GM23338 (cell line): ENCODE data around the gene BTBD9. TPM values are rescaled to one million over a fixed set of nuclear protein-coding genes. Genes with fewer than 3 reads are reported as not detected.

Source experiments
- ATAC-seq: fragments of 200-7000 bp; cut with Tn5 transposase; 3 replicates; pipeline ENCODE4 v1.9.1; 2020
- DNase-seq: peaks from one replicate; pipeline ENCODE4 v3.0.0-alpha.2; 2015; ENCODE audit warnings: low spot score
- H2AFZ ChIP-seq: fragments of 200-600 bp; sonication (generic); 2 replicates; pipeline ENCODE4 v1.8.0; 2016; ENCODE audit warnings: antibody characterized with exemption, mild to moderate bottlenecking, moderate library complexity
- H3F3A ChIP-seq: fragments of 200-600 bp; sonication (generic); replicated peaks from 2 replicates; pipeline ENCODE4 v1.8.0; 2017; ENCODE audit warnings: antibody characterized with exemption, mixed run types, low read depth
- H3K27ac ChIP-seq: fragments of 200-600 bp; sonication (generic); 2 replicates; pipeline ENCODE4 v1.6.1; 2016; ENCODE audit warnings: low read depth
- H3K27me3 ChIP-seq: fragments of 200-600 bp; sonication (generic); 2 replicates; pipeline ENCODE4 v1.8.0; 2016; ENCODE audit warnings: mild to moderate bottlenecking, mixed run types, moderate library complexity; ENCODE audit not compliant: insufficient read depth
- H3K36me3 ChIP-seq: fragments of 200-600 bp; sonication (generic); 2 replicates; pipeline ENCODE4 v1.8.0; 2016; ENCODE audit warnings: mild to moderate bottlenecking; ENCODE audit not compliant: insufficient read depth
- H3K4me1 ChIP-seq: fragments of 200-600 bp; sonication (generic); 2 replicates; pipeline ENCODE4 v1.8.0; 2016; ENCODE audit warnings: mild to moderate bottlenecking, moderate library complexity; ENCODE audit not compliant: insufficient read depth
- H3K4me2 ChIP-seq: fragments of 200-600 bp; sonication (generic); 2 replicates; pipeline ENCODE4 v1.7.1; 2017; ENCODE audit warnings: mixed run types
- H3K4me3 ChIP-seq: fragments of 200-600 bp; sonication (generic); 2 replicates; pipeline ENCODE4 v1.6.1; 2016; ENCODE audit warnings: mixed run types
- H3K79me2 ChIP-seq: fragments of 200-600 bp; sonication (generic); replicated peaks from 2 replicates; pipeline ENCODE4 v1.8.0; 2017; ENCODE audit warnings: mild to moderate bottlenecking; ENCODE audit not compliant: insufficient read depth
- H3K9me2 ChIP-seq: fragments of 200-600 bp; sonication (generic); 2 replicates; pipeline ENCODE4 v1.8.0; 2017; ENCODE audit not compliant: insufficient read depth
- H4K20me1 ChIP-seq: fragments of 200-600 bp; sonication (generic); replicated peaks from 2 replicates; pipeline ENCODE4 v1.8.0; 2017; ENCODE audit warnings: mild to moderate bottlenecking; ENCODE audit not compliant: insufficient read depth
- H3K27ac Mint-ChIP-seq: 2 replicates; pipeline ENCODE4 v1.8.0; 2020; ENCODE audit warnings: inconsistent platforms, mild to moderate bottlenecking, moderate library complexity, mixed read lengths
- H3K27me3 Mint-ChIP-seq: 3 replicates; pipeline ENCODE4 v1.8.0; 2022; ENCODE audit warnings: low read depth, mild to moderate bottlenecking, moderate library complexity, mixed read lengths, inconsistent platforms; ENCODE audit not compliant: insufficient read depth, poor library complexity
- H3K36me3 Mint-ChIP-seq: 3 replicates; pipeline ENCODE4 v1.8.0; 2021; ENCODE audit warnings: low read depth, mild to moderate bottlenecking, inconsistent platforms, moderate library complexity, mixed read lengths
- H3K4me1 Mint-ChIP-seq: 3 replicates; pipeline ENCODE4 v1.8.0; 2020; ENCODE audit warnings: mild to moderate bottlenecking, inconsistent platforms, mixed read lengths
- H3K4me3 Mint-ChIP-seq: 3 replicates; pipeline ENCODE4 v1.8.0; 2021; ENCODE audit warnings: moderate library complexity, mild to moderate bottlenecking, inconsistent platforms, mixed read lengths
- H3K9me3 Mint-ChIP-seq: 3 replicates; pipeline ENCODE4 v1.8.0; 2020; ENCODE audit warnings: moderate library complexity, mild to moderate bottlenecking, inconsistent platforms, mixed read lengths
- CREB1 ChIP-seq: fragments of 250-450 bp; sonication (Bioruptor Pico); IDR thresholded peaks from 2 replicates; pipeline ENCODE4 v1.5.0; 2020; ENCODE audit warnings: low read depth, mild to moderate bottlenecking, moderate library complexity
- CTCF ChIP-seq, 2 experiments: fragments of 200-600 bp in 1 of 2; sonication (generic) in 1 of 2; conservative IDR thresholded peaks; 2 replicates each; pipeline versions ENCODE4 v1.5.1 to v1.6.1; 2016 to 2017; ENCODE audit warnings: antibody characterized with exemption in 2 of 2, low read depth in 2 of 2, mild to moderate bottlenecking in 2 of 2, moderate library complexity in 1 of 2
- ETS1 ChIP-seq: IDR thresholded peaks from 2 replicates; pipeline ENCODE4 v1.6.1; 2016; ENCODE audit warnings: antibody characterized with exemption
- EZH2 ChIP-seq: fragments of 200-600 bp; sonication (generic); IDR thresholded peaks from one replicate; pipeline ENCODE4 v1.8.0; 2017; ENCODE audit warnings: antibody characterized with exemption, mild to moderate bottlenecking, low read depth; ENCODE audit not compliant: unreplicated experiment
- JUNB ChIP-seq: IDR thresholded peaks from one replicate; pipeline ENCODE4 v1.6.1; 2016; ENCODE audit warnings: antibody characterized with exemption; ENCODE audit not compliant: unreplicated experiment
- NANOG ChIP-seq: IDR thresholded peaks from 2 replicates; pipeline ENCODE4 v1.6.1; 2016; ENCODE audit warnings: antibody characterized with exemption, borderline replicate concordance
- POLR2AphosphoS5 ChIP-seq: IDR thresholded peaks from 2 replicates; pipeline ENCODE4 v1.6.1; 2016; ENCODE audit warnings: antibody characterized with exemption, low read depth
- REST ChIP-seq: IDR thresholded peaks from one replicate; pipeline ENCODE4 v1.6.1; 2018; ENCODE audit warnings: antibody characterized with exemption; ENCODE audit not compliant: unreplicated experiment
- STAT1 ChIP-seq: IDR thresholded peaks from one replicate; pipeline ENCODE4 v1.6.1; 2016; ENCODE audit warnings: antibody characterized with exemption; ENCODE audit not compliant: unreplicated experiment
- ZNF114 ChIP-seq: fragments of 250-450 bp; sonication (Bioruptor Pico); IDR thresholded peaks from 2 replicates; pipeline ENCODE4 v1.5.0; 2020; ENCODE audit warnings: mild to moderate bottlenecking, moderate library complexity
- ZNF331 ChIP-seq: fragments of 250-450 bp; sonication (Bioruptor Pico); IDR thresholded peaks from 2 replicates; pipeline ENCODE4 v1.5.0; 2020; ENCODE audit warnings: low read depth, mild to moderate bottlenecking, moderate library complexity
- ZNF462 ChIP-seq: fragments of 250-450 bp; sonication (Bioruptor Pico); IDR thresholded peaks from 2 replicates; pipeline ENCODE4 v1.5.0; 2020; ENCODE audit warnings: mild to moderate bottlenecking, moderate library complexity
- polyA plus RNA-seq: library from polyadenylated mRNA; unstranded; fragments of >200 nt; fragmentation: Nextera tagmentation; extraction: Ambion mirVana; gene quantifications from 2 replicates; pipeline ENCODE4 v1.2.1, GENCODE V29; 2016
- total RNA-seq: library from RNA; depleted of rRNA; stranded (reverse); fragments of >200 nt; shearing (Covaris generic); gene quantifications from 2 replicates; pipeline ENCODE4 v1.2.3, GENCODE V29; 2014

The BTBD9 gene
- total and polyA plus RNA-seq, 2 experiments from 2014 or later = 4.2 to 5.3 TPM

GRCh38 chr6:38191418-38191817, 448.3 kb downstream of the BTBD9 start:
- peaks cover 40% of the 10 kb centered on the region for H3K4me1 Mint-ChIP-seq
- no peak overlapping the region for H3K4me3 Mint-ChIP-seq
- no peak overlapping the region for H3K4me2 ChIP-seq
- TF ChIP-seq CTCF (conservative IDR thresholded peaks at IDR 0.05; ENCODE audit: low read depth in 2 of 2) (no peak), STAT1 (no peak), NANOG (no peak), ZNF331 (CRISPR knock-in tag) (no peak), REST (no peak), ZNF114 (CRISPR knock-in tag) (no peak), POLR2AphosphoS5 (no peak), EZH2 (no peak), ZNF462 (CRISPR knock-in tag) (no peak), CREB1 (CRISPR knock-in tag) (no peak), ETS1 (no peak), JUNB (no peak)
- H3F3A ChIP-seq = no peaks in the 10 kb centered on the region
- no peak overlapping the region for H2AFZ ChIP-seq
- H3K27ac ChIP-seq = no peak overlapping the region
- H3K27me3 ChIP-seq = no peaks in the 10 kb centered on the region
- H3K9me3 Mint-ChIP-seq = no peaks in the 10 kb centered on the region
- DNase-seq (no peak), ATAC-seq (no peak; the same call in 2 of the 3 replicates)
- H3K27ac Mint-ChIP-seq = peak overlapping the region; percentile 44; the same call in 1 of the 2 replicates
- H3K27me3 Mint-ChIP-seq = peaks cover 4% of the 10 kb centered on the region
- H3K79me2 ChIP-seq = no peaks in the 10 kb centered on the region
- H3K36me3 ChIP-seq = no peaks in the 10 kb centered on the region
- H3K4me1 ChIP-seq = peaks cover 33% of the 10 kb centered on the region
- no peaks in the 10 kb centered on the region for H3K36me3 Mint-ChIP-seq
- H3K4me3 ChIP-seq = no peak overlapping the region
- H4K20me1 ChIP-seq = no peaks in the 10 kb centered on the region
- H3K9me2 ChIP-seq = no peaks in the 10 kb centered on the region
